Subcutaneous adipose tissue (tissue), 4 donors: ENCODE measurements around the gene GPR35. TPM values are rescaled to one million over a fixed set of nuclear protein-coding genes. Genes with fewer than 3 reads are reported as not detected.

Experiments used
- total RNA-seq, 4 donors: library from RNA; depleted of rRNA; stranded (reverse); fragments of >200 nt; gene quantifications; one replicate each; pipeline ENCODE4 v1.1.0, GENCODE V29; 2016
- TF ChIP-seq, protein P1 (sequence below): fragments of 450-650 bp; IDR thresholded peaks from one replicate; pipeline ENCODE4 v1.5.1; 2016; ENCODE audit warnings: low read depth, mild to moderate bottlenecking, control low read depth, antibody characterized with exemption, moderate library complexity

Gene GPR35
- total RNA-seq, 4 donors from 2014 or later, result 0.44 to 3.9 (median 0.94) TPM; not detected in 1

DNA sequence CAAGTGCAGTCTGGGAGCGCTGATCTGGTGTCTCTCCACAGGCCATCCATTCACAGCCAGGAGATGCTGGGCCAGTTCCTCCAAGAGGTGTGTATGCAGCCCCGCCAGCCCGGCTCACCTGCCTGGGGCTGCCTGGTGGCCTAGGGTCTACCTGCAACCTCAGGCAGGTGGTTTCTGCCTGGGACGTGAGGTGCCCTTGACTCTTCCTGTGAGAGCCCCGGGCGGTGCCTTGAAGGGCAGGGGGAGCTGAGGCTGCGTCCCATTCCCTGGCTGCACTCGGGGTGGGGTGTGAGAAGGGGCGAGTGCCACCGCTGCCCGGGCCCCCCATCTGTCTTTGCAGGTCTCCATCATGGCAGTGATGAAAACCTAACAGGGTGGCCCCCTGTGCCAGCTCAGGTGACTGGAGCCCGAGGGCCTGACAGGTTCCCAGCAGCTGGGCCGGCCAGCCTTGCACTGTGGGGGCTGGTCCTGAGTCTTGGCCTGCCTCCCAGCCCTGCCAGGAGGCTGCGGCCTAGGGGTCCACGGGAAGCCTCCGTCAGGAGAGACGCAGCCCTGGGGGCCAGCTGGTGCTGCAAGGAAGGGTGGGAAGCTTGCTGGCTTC, 26.9 kb upstream of the GPR35 start:
- TF ChIP-seq, protein P1, sequence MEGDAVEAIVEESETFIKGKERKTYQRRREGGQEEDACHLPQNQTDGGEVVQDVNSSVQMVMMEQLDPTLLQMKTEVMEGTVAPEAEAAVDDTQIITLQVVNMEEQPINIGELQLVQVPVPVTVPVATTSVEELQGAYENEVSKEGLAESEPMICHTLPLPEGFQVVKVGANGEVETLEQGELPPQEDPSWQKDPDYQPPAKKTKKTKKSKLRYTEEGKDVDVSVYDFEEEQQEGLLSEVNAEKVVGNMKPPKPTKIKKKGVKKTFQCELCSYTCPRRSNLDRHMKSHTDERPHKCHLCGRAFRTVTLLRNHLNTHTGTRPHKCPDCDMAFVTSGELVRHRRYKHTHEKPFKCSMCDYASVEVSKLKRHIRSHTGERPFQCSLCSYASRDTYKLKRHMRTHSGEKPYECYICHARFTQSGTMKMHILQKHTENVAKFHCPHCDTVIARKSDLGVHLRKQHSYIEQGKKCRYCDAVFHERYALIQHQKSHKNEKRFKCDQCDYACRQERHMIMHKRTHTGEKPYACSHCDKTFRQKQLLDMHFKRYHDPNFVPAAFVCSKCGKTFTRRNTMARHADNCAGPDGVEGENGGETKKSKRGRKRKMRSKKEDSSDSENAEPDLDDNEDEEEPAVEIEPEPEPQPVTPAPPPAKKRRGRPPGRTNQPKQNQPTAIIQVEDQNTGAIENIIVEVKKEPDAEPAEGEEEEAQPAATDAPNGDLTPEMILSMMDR, result no peak

GRCh38 chr2:240599141-240599583, 26.1 kb upstream of the GPR35 start:
- TF ChIP-seq, protein P1, result no peak

DNA sequence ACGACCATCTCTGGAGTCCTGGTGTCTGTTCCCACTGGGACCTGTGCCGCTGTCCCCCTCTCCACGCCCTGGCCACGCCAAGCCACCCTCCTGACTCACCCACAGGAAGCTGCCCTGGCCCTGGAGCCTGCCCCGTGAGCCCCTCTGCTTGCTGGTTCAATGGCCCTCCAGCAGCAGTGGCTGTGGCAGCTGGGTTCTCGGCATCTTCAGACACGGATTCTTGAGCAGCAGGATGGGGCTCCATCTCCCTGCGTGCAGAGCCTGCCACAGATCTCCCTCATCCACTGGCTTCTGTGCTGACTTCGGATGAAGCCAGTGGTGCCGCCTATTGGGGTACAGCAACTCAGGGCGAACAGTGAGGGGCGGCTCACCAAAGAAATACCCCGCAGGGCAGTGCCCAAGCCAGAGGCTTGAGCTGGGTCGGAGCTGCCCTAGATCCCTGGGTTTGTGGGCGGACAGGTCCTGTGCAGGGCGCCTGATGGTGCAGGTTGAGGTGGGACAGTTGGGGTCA, 24.8 kb upstream of the GPR35 start:
- TF ChIP-seq, protein P1, result no peak

DNA sequence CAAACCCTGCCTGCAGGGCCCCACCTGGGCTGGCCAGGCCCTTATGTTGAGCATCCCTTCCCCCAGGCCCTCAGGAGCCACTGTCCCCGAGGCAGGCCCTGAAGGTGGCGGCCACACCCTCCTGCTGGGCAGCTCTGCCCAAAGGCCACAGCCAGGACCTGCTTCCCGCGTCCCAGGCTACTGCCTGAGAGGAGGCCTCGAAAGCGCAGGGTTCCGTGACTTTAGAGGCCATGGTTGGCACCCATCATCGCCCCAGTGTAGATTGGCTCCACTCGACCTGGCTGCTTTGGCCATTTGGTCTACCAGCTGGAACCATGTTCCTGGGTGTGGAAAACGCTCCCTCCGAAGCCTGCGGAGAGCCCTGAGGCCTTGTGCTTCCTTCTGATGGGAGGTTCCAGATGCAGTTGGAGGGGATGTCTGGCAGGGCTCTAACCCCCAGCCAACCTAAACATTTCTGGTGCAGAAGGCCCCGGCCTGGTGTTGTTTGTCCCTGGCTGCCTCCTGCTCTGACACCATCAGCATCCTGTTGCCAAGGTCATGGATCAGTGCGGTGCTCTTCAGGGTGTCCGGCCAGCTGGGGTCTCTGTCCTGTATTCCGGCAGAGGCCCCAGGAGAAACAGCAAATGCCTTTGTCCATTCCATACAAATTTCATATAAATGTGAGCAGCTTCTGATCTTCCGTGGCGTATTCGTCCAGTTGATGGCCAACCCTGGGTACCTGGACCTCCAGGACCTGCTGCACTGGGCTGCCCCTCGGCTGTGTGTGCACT, 24.0 kb upstream of the GPR35 start:
- TF ChIP-seq, protein P1, result no peak

DNA sequence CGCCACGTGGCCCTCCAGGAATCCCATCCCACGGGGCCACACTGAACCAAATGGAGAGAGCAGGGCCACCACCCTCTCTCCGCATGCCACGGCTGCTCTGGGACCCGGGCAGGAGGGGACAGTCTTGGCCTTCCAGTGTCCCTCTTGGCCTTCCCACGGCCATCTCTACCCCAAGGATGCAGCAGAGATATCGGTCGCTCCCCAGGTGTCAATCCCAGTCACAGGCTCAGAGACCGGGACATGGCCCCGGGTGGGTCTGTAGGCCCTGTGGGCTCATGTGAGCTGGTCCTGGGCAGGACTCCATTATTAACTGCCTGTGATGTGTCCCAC, 23.5 kb upstream of the GPR35 start:
- TF ChIP-seq, protein P1, result no peak

GRCh38 chr2:240602266-240603050, 22.8 kb upstream of the GPR35 start:
- TF ChIP-seq, protein P1, result no peak
